Activated CD8-positive, alpha-beta memory T cell treated with anti-CD3 and anti-CD28 coated beads, Interleukin-2, amount 50 U/mL, for 48 hours (primary cell): ENCODE measurements around the gene MUC5AC.
"Not testable (repeated sequence)": the region's sequence is repeated elsewhere in the genome, so short reads cannot be mapped to it uniquely, and the experiment has no call there.

Source experiments
- DNase-seq: peaks from one replicate; pipeline ENCODE4 v3.0.0-alpha.2; 2020

Gene MUC5AC

GRCh38 chr11:1242751-1243150 lies 85.0 kb downstream of the MUC5AC start:
- not testable (repeated sequence) for DNase-seq

GRCh38 chr11:1243521-1243920 lies 85.8 kb downstream of the MUC5AC start:
- DNase-seq = not testable (repeated sequence)

DNA sequence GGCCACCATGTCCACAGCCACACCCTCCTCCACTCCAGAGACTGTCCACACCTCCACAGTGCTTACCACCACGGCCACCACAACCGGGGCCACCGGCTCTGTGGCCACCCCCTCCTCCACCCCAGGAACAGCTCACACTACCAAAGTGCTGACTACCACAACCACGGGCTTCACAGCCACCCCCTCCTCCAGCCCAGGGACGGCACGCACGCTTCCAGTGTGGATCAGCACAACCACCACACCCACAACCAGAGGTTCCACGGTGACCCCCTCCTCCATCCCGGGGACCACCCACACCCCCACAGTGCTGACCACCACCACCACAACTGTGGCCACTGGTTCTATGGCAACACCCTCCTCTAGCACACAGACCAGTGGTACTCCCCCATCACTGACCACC lies 86.8 kb downstream of the MUC5AC start:
- not testable (repeated sequence) for DNase-seq

DNA sequence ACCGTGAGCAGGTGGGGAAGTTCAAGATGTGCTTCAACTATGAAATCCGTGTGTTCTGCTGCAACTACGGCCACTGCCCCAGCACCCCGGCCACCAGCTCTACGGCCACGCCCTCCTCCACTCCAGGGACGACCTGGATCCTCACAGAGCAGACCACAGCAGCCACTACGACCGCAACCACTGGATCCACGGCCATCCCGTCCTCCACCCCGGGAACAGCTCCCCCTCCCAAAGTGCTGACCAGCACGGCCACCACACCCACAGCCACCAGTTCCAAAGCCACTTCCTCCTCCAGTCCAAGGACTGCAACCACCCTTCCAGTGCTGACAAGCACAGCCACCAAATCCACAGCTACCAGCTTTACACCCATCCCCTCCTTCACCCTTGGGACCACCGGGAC lies 88.0 kb downstream of the MUC5AC start:
- not testable (repeated sequence) for DNase-seq

DNA sequence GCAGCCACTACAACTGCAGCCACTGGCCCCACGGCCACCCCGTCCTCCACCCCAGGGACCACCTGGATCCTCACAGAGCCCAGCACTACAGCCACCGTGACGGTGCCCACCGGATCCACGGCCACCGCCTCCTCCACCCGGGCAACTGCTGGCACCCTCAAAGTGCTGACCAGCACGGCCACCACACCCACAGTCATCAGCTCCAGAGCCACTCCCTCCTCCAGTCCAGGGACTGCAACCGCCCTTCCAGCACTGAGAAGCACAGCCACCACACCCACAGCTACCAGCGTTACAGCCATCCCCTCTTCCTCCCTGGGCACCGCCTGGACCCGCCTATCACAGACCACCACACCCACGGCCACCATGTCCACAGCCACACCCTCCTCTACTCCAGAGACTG lies 88.5 kb downstream of the MUC5AC start:
- not testable (repeated sequence) for DNase-seq

DNA sequence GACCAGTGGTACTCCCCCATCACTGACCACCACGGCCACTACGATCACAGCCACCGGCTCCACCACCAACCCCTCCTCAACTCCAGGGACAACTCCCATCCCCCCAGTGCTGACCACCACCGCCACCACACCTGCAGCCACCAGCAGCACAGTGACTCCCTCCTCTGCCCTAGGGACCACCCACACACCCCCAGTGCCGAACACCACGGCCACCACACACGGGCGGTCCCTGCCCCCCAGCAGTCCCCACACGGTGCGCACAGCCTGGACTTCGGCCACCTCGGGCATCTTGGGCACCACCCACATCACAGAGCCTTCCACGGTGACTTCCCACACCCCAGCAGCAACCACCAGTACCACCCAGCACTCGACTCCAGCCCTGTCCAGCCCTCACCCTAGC lies 89.3 kb downstream of the MUC5AC start:
- not testable (repeated sequence) for DNase-seq

DNA sequence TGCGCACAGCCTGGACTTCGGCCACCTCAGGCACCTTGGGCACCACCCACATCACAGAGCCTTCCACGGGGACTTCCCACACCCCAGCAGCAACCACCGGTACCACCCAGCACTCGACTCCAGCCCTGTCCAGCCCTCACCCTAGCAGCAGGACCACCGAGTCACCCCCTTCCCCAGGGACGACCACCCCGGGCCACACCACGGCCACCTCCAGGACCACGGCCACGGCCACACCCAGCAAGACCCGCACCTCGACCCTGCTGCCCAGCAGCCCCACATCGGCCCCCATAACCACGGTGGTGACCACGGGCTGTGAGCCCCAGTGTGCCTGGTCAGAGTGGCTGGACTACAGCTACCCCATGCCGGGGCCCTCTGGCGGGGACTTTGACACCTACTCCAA lies 91.2 kb downstream of the MUC5AC start:
- not testable (repeated sequence) for DNase-seq

- not testable (repeated sequence) for DNase-seq
These were observed 92.7 kb downstream of the MUC5AC start for GRCh38 chr11:1250411-1250810.
